Right lobe of liver (tissue), 4 donors: ENCODE data around the gene BIN1.

ENCODE experiments used
- CTCF ChIP-seq, 4 donors: fragments of 200-600 bp in 3 of 4; fragments of 450-650 bp in 1 of 4; IDR thresholded peaks; one replicate each; pipeline versions ENCODE4 v1.5.1 to v1.8.0; 2016 to 2022; ENCODE audit warnings: antibody characterized with exemption in 4 of 4, mild to moderate bottlenecking in 2 of 4
- POLR2A ChIP-seq: fragments of 450-650 bp; IDR thresholded peaks from one replicate; pipeline ENCODE4 v1.6.1; 2017; ENCODE audit warnings: antibody characterized with exemption, mild to moderate bottlenecking
- donor health status: DM: no; HTN: no; CAD: no.
- donor health status: DM: no; HTN: no; CAD: no.
- donor health status: DM: no; HTN: yes; CAD: no.

DNA sequence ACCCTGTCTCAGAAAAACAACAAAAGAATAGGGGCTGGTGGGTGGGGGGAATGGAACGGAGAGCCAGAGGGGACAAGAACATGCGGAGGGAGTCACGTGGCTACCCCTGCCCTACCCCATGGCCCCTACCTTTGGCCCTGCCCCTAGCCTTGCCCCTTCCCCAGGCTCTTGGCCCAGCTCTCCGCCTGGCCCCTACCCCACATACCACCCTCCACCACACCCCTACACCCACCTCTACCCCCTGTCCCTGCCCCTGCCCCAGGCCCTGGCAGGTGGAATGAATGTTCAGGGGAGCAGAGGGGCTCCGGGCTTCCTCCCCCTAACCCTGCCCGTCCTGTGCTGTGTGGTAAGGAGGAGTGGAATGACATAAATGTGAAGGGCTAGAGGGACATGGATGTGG lies 15.1 kb downstream of the BIN1 start:
- no peak for TF ChIP-seq CTCF (IDR thresholded peaks at IDR 0.05)
- TF ChIP-seq POLR2A = no peak
